Gastroesophageal sphincter (tissue), 4 donors: ENCODE measurements around the gene PCSK5. TPM values are rescaled to one million over a fixed set of nuclear protein-coding genes. Genes with fewer than 3 reads are reported as not detected.

Experiments
- ATAC-seq: fragments of 150-250 bp; one replicate; pipeline ENCODE4 v1.9.1; 2016; ENCODE audit warnings: mild to moderate bottlenecking, moderate library complexity
- H3K27ac ChIP-seq, 4 donors: fragments of 200-600 bp; sonication (generic) in 3 of 4; 1 replicate in 3 of 4; 2 replicates in 1 of 4; pipeline ENCODE4 v1.5.1; 2016 to 2019
- H3K27me3 ChIP-seq: fragments of 200-600 bp; sonication (generic); one replicate; pipeline ENCODE4 v1.5.1; 2019
- H3K36me3 ChIP-seq, 2 donors: fragments of 200-600 bp; sonication (generic); one replicate each; pipeline ENCODE4 v1.5.1; 2019; ENCODE audit warnings: control low read depth in 1 of 2
- H3K4me1 ChIP-seq, 3 donors: fragments of 200-600 bp; sonication (generic); 1 replicate in 2 of 3; 2 replicates in 1 of 3; pipeline ENCODE4 v1.5.1; 2016 to 2019; ENCODE audit warnings: control low read depth in 2 of 3
- H3K4me3 ChIP-seq, 2 donors: fragments of 200-600 bp; sonication (generic); one replicate each; pipeline ENCODE4 v1.5.1; 2019; ENCODE audit warnings: mild to moderate bottlenecking in 1 of 2, moderate library complexity in 1 of 2
- H3K9me3 ChIP-seq, 3 donors: fragments of 200-600 bp; sonication (generic); one replicate each; pipeline ENCODE4 v1.5.1; 2017 to 2019; ENCODE audit warnings: control low read depth in 2 of 3
- EP300 ChIP-seq: sonication (generic); formaldehyde crosslinking; IDR thresholded peaks from one replicate; pipeline ENCODE4 v1.6.1; 2017; ENCODE audit warnings: antibody characterized with exemption, mild to moderate bottlenecking
- POLR2A ChIP-seq, 2 donors: fragments of 450-650 bp; IDR thresholded peaks; one replicate each; pipeline ENCODE4 v1.6.1; 2017; ENCODE audit warnings: antibody characterized with exemption in 2 of 2, mild to moderate bottlenecking in 2 of 2, moderate library complexity in 1 of 2
- POLR2AphosphoS5 ChIP-seq: sonication (generic); formaldehyde crosslinking; IDR thresholded peaks from one replicate; pipeline ENCODE4 v1.6.1; 2017; ENCODE audit warnings: antibody characterized with exemption
- WGBS, 2 donors: methylation state at CpG; one replicate each; pipeline ENCODE4 v1.1.5; 2018; ENCODE audit warnings: low coverage in 1 of 2; 5-methylcytosine and 5-hydroxymethylcytosine counted together
- total RNA-seq, 4 donors: library from RNA; depleted of rRNA; stranded (reverse); fragments of >200 nt; gene quantifications; one replicate each; pipeline ENCODE4 v1.1.0, GENCODE V29; 2016
- TF ChIP-seq, protein P1 (sequence below), 4 experiments: fragments of 200-600 bp in 2 of 4; fragments of 450-650 bp in 2 of 4; sonication (generic) in 1 of 4; IDR thresholded peaks; one replicate each; pipeline ENCODE4 v1.5.1; 2017 to 2019; ENCODE audit warnings: antibody characterized with exemption in 4 of 4, mild to moderate bottlenecking in 2 of 4, moderate library complexity in 2 of 4

PCSK5 gene
- total RNA-seq, 4 donors from 2014 or later: 20.1 to 37.3 (median 28.1) TPM

GRCh38 chr9:75871624-75872023 is 18.8 kb upstream of the PCSK5 start:
- H3K9me3 ChIP-seq: no peaks in the 10 kb centered on the region
- H3K36me3 ChIP-seq: no peaks in the 10 kb centered on the region
- TF ChIP-seq POLR2AphosphoS5: no peak
- TF ChIP-seq, protein P1, sequence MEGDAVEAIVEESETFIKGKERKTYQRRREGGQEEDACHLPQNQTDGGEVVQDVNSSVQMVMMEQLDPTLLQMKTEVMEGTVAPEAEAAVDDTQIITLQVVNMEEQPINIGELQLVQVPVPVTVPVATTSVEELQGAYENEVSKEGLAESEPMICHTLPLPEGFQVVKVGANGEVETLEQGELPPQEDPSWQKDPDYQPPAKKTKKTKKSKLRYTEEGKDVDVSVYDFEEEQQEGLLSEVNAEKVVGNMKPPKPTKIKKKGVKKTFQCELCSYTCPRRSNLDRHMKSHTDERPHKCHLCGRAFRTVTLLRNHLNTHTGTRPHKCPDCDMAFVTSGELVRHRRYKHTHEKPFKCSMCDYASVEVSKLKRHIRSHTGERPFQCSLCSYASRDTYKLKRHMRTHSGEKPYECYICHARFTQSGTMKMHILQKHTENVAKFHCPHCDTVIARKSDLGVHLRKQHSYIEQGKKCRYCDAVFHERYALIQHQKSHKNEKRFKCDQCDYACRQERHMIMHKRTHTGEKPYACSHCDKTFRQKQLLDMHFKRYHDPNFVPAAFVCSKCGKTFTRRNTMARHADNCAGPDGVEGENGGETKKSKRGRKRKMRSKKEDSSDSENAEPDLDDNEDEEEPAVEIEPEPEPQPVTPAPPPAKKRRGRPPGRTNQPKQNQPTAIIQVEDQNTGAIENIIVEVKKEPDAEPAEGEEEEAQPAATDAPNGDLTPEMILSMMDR (IDR thresholded peaks at IDR 0.05): no peak
- TF ChIP-seq POLR2A (IDR thresholded peaks at IDR 0.05): no peak
- no peak for TF ChIP-seq EP300
- H3K4me3 ChIP-seq: no peak overlapping the region
- no peak for ATAC-seq
- H3K27me3 ChIP-seq: no peaks in the 10 kb centered on the region
- H3K27ac ChIP-seq: no peak overlapping the region
- 72 to 92% methylated on average over 5 of the region's 5 CpGs for WGBS, 2 donors
- H3K4me1 ChIP-seq: no peaks in the 10 kb centered on the region

GRCh38 chr9:75873712-75874111 is 16.8 kb upstream of the PCSK5 start:
- Histone ChIP-seq H3K4me3 (no peak overlapping the region), H3K36me3 (no peaks in the 10 kb centered on the region), H3K4me1 (no peaks in the 10 kb centered on the region), H3K9me3 (no peaks in the 10 kb centered on the region), H3K27me3 (no peaks in the 10 kb centered on the region), H3K27ac (no peak overlapping the region)
- TF ChIP-seq POLR2AphosphoS5 (no peak), EP300 (no peak), POLR2A (IDR thresholded peaks at IDR 0.05) (no peak)
- TF ChIP-seq, protein P1 (IDR thresholded peaks at IDR 0.05): no peak
- 91 to 100% methylated on average over 1 of the region's 1 CpG for WGBS, 2 donors
- no peak for ATAC-seq

DNA sequence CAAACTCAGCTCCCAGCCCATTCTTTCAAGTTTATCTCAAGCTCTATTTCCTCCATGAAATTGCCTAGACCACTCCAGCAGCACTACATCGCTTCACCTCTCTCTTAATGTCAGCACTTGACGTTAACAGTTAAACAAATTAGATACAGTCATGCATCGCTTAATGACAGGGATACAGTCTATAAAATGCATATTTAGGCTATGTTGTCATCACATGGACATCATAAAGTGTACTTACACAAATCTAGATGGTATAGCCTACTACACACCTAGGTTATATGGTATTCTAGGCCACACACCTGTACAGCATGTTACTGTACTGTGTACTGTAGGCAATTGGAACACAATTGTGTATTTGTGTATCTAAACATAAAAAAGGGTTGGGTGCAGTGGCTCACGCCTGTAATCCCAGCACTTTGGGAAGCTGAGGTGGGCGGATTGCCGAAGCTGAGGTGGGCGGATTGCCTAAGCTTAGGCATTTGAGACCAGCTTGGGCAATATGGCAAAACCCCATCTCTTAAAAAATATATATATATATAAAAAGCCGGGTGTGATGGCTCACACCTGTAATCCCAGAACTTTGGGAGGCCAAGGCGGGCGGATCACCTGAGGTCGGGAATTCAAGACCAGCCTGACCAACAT is 13.4 kb upstream of the PCSK5 start:
- Histone ChIP-seq H3K4me1 (no peaks in the 10 kb centered on the region), H3K27me3 (no peaks in the 10 kb centered on the region), H3K27ac (no peak overlapping the region), H3K9me3 (no peaks in the 10 kb centered on the region), H3K36me3 (no peaks in the 10 kb centered on the region), H3K4me3 (no peak overlapping the region)
- WGBS, 2 donors: 83 to 85% methylated on average over 9 to 11 of the region's 11 CpGs
- TF ChIP-seq POLR2AphosphoS5 (no peak), POLR2A (IDR thresholded peaks at IDR 0.05) (no peak), EP300 (no peak)
- TF ChIP-seq, protein P1 (IDR thresholded peaks at IDR 0.05): no peak
- no peak for ATAC-seq

GRCh38 chr9:75878488-75878860 is 12.0 kb upstream of the PCSK5 start:
- Histone ChIP-seq H3K4me1 (no peaks in the 10 kb centered on the region), H3K27me3 (no peaks in the 10 kb centered on the region), H3K27ac (no peak overlapping the region), H3K9me3 (no peaks in the 10 kb centered on the region), H3K4me3 (no peak overlapping the region), H3K36me3 (no peaks in the 10 kb centered on the region)
- no peak for TF ChIP-seq POLR2AphosphoS5
- TF ChIP-seq EP300: no peak
- ATAC-seq: no peak
- 64 to 83% methylated on average over 2 of the region's 2 CpGs for WGBS, 2 donors

- Histone ChIP-seq H3K27me3 (no peaks in the 10 kb centered on the region), H3K27ac (no peak overlapping the region), H3K36me3 (no peaks in the 10 kb centered on the region), H3K4me3 (no peak overlapping the region), H3K4me1 (no peaks in the 10 kb centered on the region), H3K9me3 (no peaks in the 10 kb centered on the region)
- no peak for ATAC-seq
- WGBS, 2 donors: 80 to 100% methylated on average over 1 of the region's 1 CpG
- TF ChIP-seq POLR2AphosphoS5: no peak
- no peak for TF ChIP-seq POLR2A (IDR thresholded peaks at IDR 0.05)
- TF ChIP-seq, protein P1 (IDR thresholded peaks at IDR 0.05): no peak
- TF ChIP-seq EP300: no peak
Observed at GRCh38 chr9:75880618-75881017, 9.9 kb upstream of the PCSK5 start.
